HUES64 (cell line): ENCODE results near the gene FNDC7.
"Not testable (repeated sequence)": the region's sequence is repeated elsewhere in the genome, so short reads cannot be mapped to it uniquely, and the experiment has no call there.

Experiments
- H3K27ac ChIP-seq: 2 replicates; pipeline ENCODE4 v1.7.0; 2013; ENCODE audit warnings: low read depth, low read length, inconsistent platforms
- H3K27me3 ChIP-seq: 2 replicates; pipeline ENCODE4 v1.6.1; 2013; ENCODE audit warnings: mild to moderate bottlenecking, low read length; ENCODE audit not compliant: insufficient read depth
- H3K36me3 ChIP-seq: 2 replicates; pipeline ENCODE4 v1.6.1; 2013; ENCODE audit warnings: mild to moderate bottlenecking, low read length; ENCODE audit not compliant: insufficient read depth
- H3K4me1 ChIP-seq: 2 replicates; pipeline ENCODE4 v1.6.1; 2013; ENCODE audit warnings: mild to moderate bottlenecking, low read length, moderate library complexity; ENCODE audit not compliant: insufficient read depth
- H3K4me3 ChIP-seq: 2 replicates; pipeline ENCODE4 v1.5.1; 2013; ENCODE audit warnings: mild to moderate bottlenecking, low read length, moderate library complexity
- H3K9ac ChIP-seq: 2 replicates; pipeline ENCODE4 v1.6.1; 2013; ENCODE audit warnings: mild to moderate bottlenecking, low read depth, low read length
- H3K9me3 ChIP-seq: 2 replicates; pipeline ENCODE4 v1.6.1; 2013; ENCODE audit warnings: low read depth, low read length; ENCODE audit not compliant: insufficient read depth
- WGBS: fragments of 150-250, 120-280 bp; methylation state at CpG from one replicate; pipeline ENCODE4 v1.1.7; 2013; ENCODE audit warnings: missing lambda C conversion rate; 5-methylcytosine and 5-hydroxymethylcytosine counted together

The FNDC7 gene

GRCh38 chr1:108781575-108781944 lies 68.9 kb downstream of the FNDC7 start:
- Histone ChIP-seq H3K36me3 (peaks cover 86% of the 10 kb centered on the region), H3K9me3 (peaks cover 34% of the 10 kb centered on the region)
- not testable (repeated sequence) for H3K4me1 ChIP-seq, H3K27ac ChIP-seq, H3K9ac ChIP-seq, H3K4me3 ChIP-seq, H3K27me3 ChIP-seq
- 100% methylated on average over 1 of the region's 1 CpG for WGBS

- Histone ChIP-seq H3K27ac (no peak overlapping the region), H3K9me3 (peaks cover 35% of the 10 kb centered on the region), H3K9ac (no peak overlapping the region), H3K36me3 (peaks cover 64% of the 10 kb centered on the region), H3K4me1 (no peaks in the 10 kb centered on the region), H3K27me3 (no peaks in the 10 kb centered on the region), H3K4me3 (no peak overlapping the region)
- WGBS: 92% methylated on average over 6 of the region's 6 CpGs
Measured at GRCh38 chr1:108785264-108785663, 72.6 kb downstream of the FNDC7 start.

GRCh38 chr1:108785880-108786279 lies 73.2 kb downstream of the FNDC7 start:
- Histone ChIP-seq H3K36me3 (peaks cover 64% of the 10 kb centered on the region), H3K4me3 (no peak overlapping the region), H3K27me3 (no peaks in the 10 kb centered on the region), H3K27ac (no peak overlapping the region), H3K9ac (no peak overlapping the region), H3K4me1 (no peaks in the 10 kb centered on the region), H3K9me3 (peaks cover 35% of the 10 kb centered on the region)
- 94% methylated on average over 2 of the region's 2 CpGs for WGBS

GRCh38 chr1:108791790-108792189 lies 79.1 kb downstream of the FNDC7 start:
- H3K9me3 ChIP-seq: peaks cover 19% of the 10 kb centered on the region
- WGBS: 91% methylated on average over 1 of the region's 1 CpG
- H3K36me3 ChIP-seq: peaks cover 63% of the 10 kb centered on the region
- no peaks in the 10 kb centered on the region for H3K27me3 ChIP-seq
- no peak overlapping the region for H3K9ac ChIP-seq
- H3K4me1 ChIP-seq: no peaks in the 10 kb centered on the region
- H3K27ac ChIP-seq: no peak overlapping the region
- no peak overlapping the region for H3K4me3 ChIP-seq
